Neural cell (in vitro differentiated cells): ENCODE data around the gene NTF4. TPM values are rescaled to one million over a fixed set of nuclear protein-coding genes. Genes with fewer than 3 reads are reported as not detected.

Experiments used
- H2AFZ ChIP-seq: fragments of 200-600, 300-800 bp; sonication (generic), shearing (Covaris generic); 2 replicates; pipeline ENCODE4 v1.6.0; 2014; ENCODE audit warnings: low read depth, mild to moderate bottlenecking, antibody characterized with exemption, low read length, moderate library complexity
- H3F3A ChIP-seq: fragments of 200-600 bp; shearing (Covaris generic); 2 replicates; pipeline ENCODE4 v1.6.1; 2016; ENCODE audit warnings: mild to moderate bottlenecking, moderate library complexity, mixed read lengths, antibody characterized with exemption, low read length; ENCODE audit not compliant: insufficient read depth, poor library complexity, severe bottlenecking
- H3K27ac ChIP-seq: fragments of 200-600, 300-800 bp; sonication (generic), shearing (Covaris generic); 2 replicates; pipeline ENCODE4 v1.5.1; 2014; ENCODE audit warnings: mild to moderate bottlenecking, low read length, moderate library complexity
- H3K27me3 ChIP-seq: fragments of 300-800, 200-600 bp; sonication (generic), shearing (Covaris generic); 2 replicates; pipeline ENCODE4 v1.6.0; 2014; ENCODE audit warnings: mild to moderate bottlenecking, low read depth, low read length, moderate library complexity; ENCODE audit not compliant: insufficient read depth
- H3K36me3 ChIP-seq: fragments of 300-800, 200-600 bp; sonication (generic), shearing (Covaris generic); 2 replicates; pipeline ENCODE4 v1.5.1; 2014; ENCODE audit warnings: mild to moderate bottlenecking, antibody characterized with exemption, low read length, moderate library complexity; ENCODE audit not compliant: insufficient read depth
- H3K4me2 ChIP-seq: fragments of 300-800, 200-600 bp; sonication (generic), shearing (Covaris generic); 2 replicates; pipeline ENCODE4 v1.6.0; 2014; ENCODE audit warnings: mild to moderate bottlenecking, low read length
- H3K4me3 ChIP-seq: fragments of 300-800, 200-600 bp; sonication (generic), shearing (Covaris generic); 2 replicates; pipeline ENCODE4 v1.5.1; 2014; ENCODE audit warnings: mild to moderate bottlenecking, low read length, moderate library complexity
- H3K79me2 ChIP-seq: fragments of 200-600 bp; shearing (Covaris generic); replicated peaks from 2 replicates; pipeline ENCODE4 v1.6.0; 2014; ENCODE audit warnings: mild to moderate bottlenecking, low read length, moderate library complexity; ENCODE audit not compliant: insufficient read depth
- H3K9ac ChIP-seq: fragments of 300-800, 200-600 bp; sonication (generic), shearing (Covaris generic); 2 replicates; pipeline ENCODE4 v1.6.1; 2016; ENCODE audit warnings: mild to moderate bottlenecking, low read length, mixed read lengths
- H3K9me2 ChIP-seq: fragments of 200-600 bp; shearing (Covaris generic); 2 replicates; pipeline ENCODE4 v1.6.1; 2016; ENCODE audit warnings: mild to moderate bottlenecking, low read length, mixed read lengths; ENCODE audit not compliant: insufficient read depth
- H3K9me3 ChIP-seq: fragments of 200-600, 300-800 bp; sonication (generic), shearing (Covaris generic); 2 replicates; pipeline ENCODE4 v1.6.1; 2016; ENCODE audit warnings: mild to moderate bottlenecking, mixed run types, low read length, moderate library complexity, mixed read lengths
- H4K20me1 ChIP-seq: fragments of 200-600 bp; shearing (Covaris generic); 2 replicates; pipeline ENCODE4 v1.6.1; 2016; ENCODE audit warnings: mild to moderate bottlenecking, mixed run types; ENCODE audit not compliant: insufficient read depth
- EP300 ChIP-seq: fragments of 450-650 bp; conservative IDR thresholded peaks from 2 replicates; pipeline ENCODE4 v1.6.1; 2014; ENCODE audit warnings: antibody characterized with exemption, mild to moderate bottlenecking, moderate library complexity; ENCODE audit not compliant: poor library complexity, severe bottlenecking
- EZH2 ChIP-seq: fragments of 200-600, 300-800 bp; shearing (Covaris generic), sonication (generic); IDR thresholded peaks from 2 replicates; pipeline ENCODE4 v1.6.1; 2014; ENCODE audit warnings: antibody characterized with exemption, low read length, borderline replicate concordance, mild to moderate bottlenecking; ENCODE audit not compliant: insufficient read depth, poor library complexity, severe bottlenecking
- MXI1 ChIP-seq: fragments of 450-650 bp; conservative IDR thresholded peaks from 2 replicates; pipeline ENCODE4 v1.6.1; 2014; ENCODE audit warnings: antibody characterized with exemption, mild to moderate bottlenecking; ENCODE audit not compliant: poor library complexity, severe bottlenecking
- POLR2AphosphoS5 ChIP-seq: IDR thresholded peaks from 2 replicates; pipeline ENCODE4 v1.6.1; 2012
- RAD21 ChIP-seq: fragments of 450-650 bp; conservative IDR thresholded peaks from 2 replicates; pipeline ENCODE4 v1.6.1; 2014; ENCODE audit warnings: antibody characterized with exemption, mild to moderate bottlenecking, moderate library complexity
- SMC3 ChIP-seq: fragments of 450-650 bp; conservative IDR thresholded peaks from 2 replicates; pipeline ENCODE4 v1.6.1; 2014; ENCODE audit warnings: antibody characterized with exemption, mild to moderate bottlenecking, moderate library complexity; ENCODE audit not compliant: poor library complexity
- TAF1 ChIP-seq: IDR thresholded peaks from 2 replicates; pipeline ENCODE4 v1.6.1; 2012; ENCODE audit warnings: low read depth
- polyA minus RNA-seq: library from RNA; depleted of rRNA, polyadenylated mRNA; stranded (reverse); fragments of >200 nt; gene quantifications from 2 replicates; pipeline ENCODE4 v1.2.3, GENCODE V29; 2014
- polyA plus RNA-seq: library from polyadenylated mRNA; depleted of rRNA; stranded (reverse); fragments of >200 nt; gene quantifications from 2 replicates; pipeline ENCODE4 v1.2.3, GENCODE V29; 2014
- TF ChIP-seq, protein P1 (sequence below): fragments of 450-650 bp; IDR thresholded peaks from 2 replicates; pipeline ENCODE4 v1.5.1; 2014; ENCODE audit warnings: antibody characterized with exemption, mild to moderate bottlenecking, moderate library complexity; ENCODE audit not compliant: poor library complexity, severe bottlenecking
- TF ChIP-seq, protein P2 (sequence below): IDR thresholded peaks from 2 replicates; pipeline ENCODE4 v1.6.1; 2012; ENCODE audit warnings: borderline replicate concordance

Gene NTF4
- not detected in 2 replicates for polyA plus RNA-seq
- polyA minus RNA-seq: not detected in 2 replicates

DNA sequence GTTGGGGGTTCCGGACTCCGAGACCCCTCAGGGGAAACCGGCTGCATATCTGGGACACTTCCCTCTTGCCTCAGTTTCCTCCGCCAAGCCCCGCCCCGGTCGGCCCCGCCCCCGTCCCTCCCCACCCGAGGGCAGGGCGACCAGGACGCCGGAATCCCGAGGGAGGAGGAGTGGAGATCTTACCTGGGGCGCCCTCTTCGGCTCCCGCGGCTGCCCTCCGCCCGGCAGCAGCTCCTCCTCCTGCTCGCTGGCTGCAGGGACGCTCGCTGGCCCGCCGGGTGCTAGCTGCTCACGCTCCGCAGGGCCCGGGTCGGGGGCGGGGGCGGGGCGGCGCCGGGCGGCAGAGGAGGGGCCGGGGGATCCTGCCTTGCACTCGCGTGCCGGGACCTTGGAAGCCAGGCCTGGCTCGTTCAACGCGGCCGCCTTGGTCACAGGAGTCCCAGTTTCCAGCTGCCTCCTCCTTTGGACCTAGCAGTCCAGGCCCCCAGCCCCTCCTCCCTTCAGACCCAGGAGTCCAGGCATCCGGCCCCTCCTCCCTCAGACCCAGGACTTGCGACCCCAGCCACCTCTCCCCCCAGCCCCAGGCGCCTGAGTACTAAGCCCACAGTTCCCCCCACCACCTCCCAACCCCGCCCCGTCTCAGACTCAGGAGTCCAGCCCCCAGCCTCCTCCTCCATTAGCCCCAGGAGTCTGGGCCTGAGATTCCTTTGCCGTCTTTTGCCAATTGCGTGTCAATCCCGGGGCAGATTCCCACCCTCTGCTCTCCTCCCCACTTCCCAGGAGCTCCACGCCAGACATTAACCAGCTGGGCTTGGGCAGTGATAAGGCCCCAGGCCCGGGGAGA is at the start of gene NTF4:
Gene NTF4, minus strand, starts transcription at position 51 of the 844 bp plus-strand sequence. CDS start 2,821 bp downstream, outside the sequence.
- no peak within 1 kb of the TSS for H2AFZ ChIP-seq
- H4K20me1 ChIP-seq: no peaks in the 10 kb centered on the region

GRCh38 chr19:49113762-49114629 is 49.4 kb upstream of the NTF4 start, which contains the start of gene LIN7B:
TSS of gene LIN7B (plus strand) at chr19:49114370. CDS start at chr19:49114405, 35 bp downstream.
- H3K9me3 ChIP-seq: no peaks in the 10 kb centered on the region
- TF ChIP-seq POLR2AphosphoS5 (peak; percentile 73), SMC3 (peak; percentile 44), MXI1 (peak; percentile 48), EZH2 (no peak), EP300 (peak; percentile 10), TAF1 (no peak), RAD21 (peak; percentile 31)
- TF ChIP-seq, protein P1, sequence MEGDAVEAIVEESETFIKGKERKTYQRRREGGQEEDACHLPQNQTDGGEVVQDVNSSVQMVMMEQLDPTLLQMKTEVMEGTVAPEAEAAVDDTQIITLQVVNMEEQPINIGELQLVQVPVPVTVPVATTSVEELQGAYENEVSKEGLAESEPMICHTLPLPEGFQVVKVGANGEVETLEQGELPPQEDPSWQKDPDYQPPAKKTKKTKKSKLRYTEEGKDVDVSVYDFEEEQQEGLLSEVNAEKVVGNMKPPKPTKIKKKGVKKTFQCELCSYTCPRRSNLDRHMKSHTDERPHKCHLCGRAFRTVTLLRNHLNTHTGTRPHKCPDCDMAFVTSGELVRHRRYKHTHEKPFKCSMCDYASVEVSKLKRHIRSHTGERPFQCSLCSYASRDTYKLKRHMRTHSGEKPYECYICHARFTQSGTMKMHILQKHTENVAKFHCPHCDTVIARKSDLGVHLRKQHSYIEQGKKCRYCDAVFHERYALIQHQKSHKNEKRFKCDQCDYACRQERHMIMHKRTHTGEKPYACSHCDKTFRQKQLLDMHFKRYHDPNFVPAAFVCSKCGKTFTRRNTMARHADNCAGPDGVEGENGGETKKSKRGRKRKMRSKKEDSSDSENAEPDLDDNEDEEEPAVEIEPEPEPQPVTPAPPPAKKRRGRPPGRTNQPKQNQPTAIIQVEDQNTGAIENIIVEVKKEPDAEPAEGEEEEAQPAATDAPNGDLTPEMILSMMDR: peak; percentile 82
- peak within 1 kb of the TSS; percentile 95 for H3K4me3 ChIP-seq
- H3K36me3 ChIP-seq: no peaks in the 10 kb centered on the region
- no peaks in the 10 kb centered on the region for H3K79me2 ChIP-seq
- H3F3A ChIP-seq: no peaks in the 10 kb centered on the region
- H3K27ac ChIP-seq: peak within 1 kb of the TSS; percentile 71
- H3K4me2 ChIP-seq: peak within 1 kb of the TSS; percentile 41
- H3K9ac ChIP-seq: peak within 1 kb of the TSS; percentile 82
- H2AFZ ChIP-seq: peak within 1 kb of the TSS; percentile 60
- H4K20me1 ChIP-seq: no peaks in the 10 kb centered on the region
- H3K27me3 ChIP-seq: no peaks in the 10 kb centered on the region
- no peaks in the 10 kb centered on the region for H3K9me2 ChIP-seq

More for the DNA sequence above, at the start of gene NTF4:
- H3F3A ChIP-seq: no peaks in the 10 kb centered on the region
- no peaks in the 10 kb centered on the region for H3K36me3 ChIP-seq
- peak within 1 kb of the TSS; percentile 57 for H3K4me3 ChIP-seq
- H3K9me2 ChIP-seq: no peaks in the 10 kb centered on the region
- TF ChIP-seq MXI1: no peak
- TF ChIP-seq, protein P2, sequence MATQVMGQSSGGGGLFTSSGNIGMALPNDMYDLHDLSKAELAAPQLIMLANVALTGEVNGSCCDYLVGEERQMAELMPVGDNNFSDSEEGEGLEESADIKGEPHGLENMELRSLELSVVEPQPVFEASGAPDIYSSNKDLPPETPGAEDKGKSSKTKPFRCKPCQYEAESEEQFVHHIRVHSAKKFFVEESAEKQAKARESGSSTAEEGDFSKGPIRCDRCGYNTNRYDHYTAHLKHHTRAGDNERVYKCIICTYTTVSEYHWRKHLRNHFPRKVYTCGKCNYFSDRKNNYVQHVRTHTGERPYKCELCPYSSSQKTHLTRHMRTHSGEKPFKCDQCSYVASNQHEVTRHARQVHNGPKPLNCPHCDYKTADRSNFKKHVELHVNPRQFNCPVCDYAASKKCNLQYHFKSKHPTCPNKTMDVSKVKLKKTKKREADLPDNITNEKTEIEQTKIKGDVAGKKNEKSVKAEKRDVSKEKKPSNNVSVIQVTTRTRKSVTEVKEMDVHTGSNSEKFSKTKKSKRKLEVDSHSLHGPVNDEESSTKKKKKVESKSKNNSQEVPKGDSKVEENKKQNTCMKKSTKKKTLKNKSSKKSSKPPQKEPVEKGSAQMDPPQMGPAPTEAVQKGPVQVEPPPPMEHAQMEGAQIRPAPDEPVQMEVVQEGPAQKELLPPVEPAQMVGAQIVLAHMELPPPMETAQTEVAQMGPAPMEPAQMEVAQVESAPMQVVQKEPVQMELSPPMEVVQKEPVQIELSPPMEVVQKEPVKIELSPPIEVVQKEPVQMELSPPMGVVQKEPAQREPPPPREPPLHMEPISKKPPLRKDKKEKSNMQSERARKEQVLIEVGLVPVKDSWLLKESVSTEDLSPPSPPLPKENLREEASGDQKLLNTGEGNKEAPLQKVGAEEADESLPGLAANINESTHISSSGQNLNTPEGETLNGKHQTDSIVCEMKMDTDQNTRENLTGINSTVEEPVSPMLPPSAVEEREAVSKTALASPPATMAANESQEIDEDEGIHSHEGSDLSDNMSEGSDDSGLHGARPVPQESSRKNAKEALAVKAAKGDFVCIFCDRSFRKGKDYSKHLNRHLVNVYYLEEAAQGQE: no peak
- no peak for TF ChIP-seq EZH2
- TF ChIP-seq TAF1: no peak
- TF ChIP-seq SMC3: no peak
- TF ChIP-seq RAD21: no peak
- TF ChIP-seq, protein P1: no peak
- TF ChIP-seq EP300: no peak
- H3K27me3 ChIP-seq: peaks cover 25% of the 10 kb centered on the region
- H3K4me2 ChIP-seq: no peak within 1 kb of the TSS
- no peaks in the 10 kb centered on the region for H3K79me2 ChIP-seq
- H3K9me3 ChIP-seq: no peaks in the 10 kb centered on the region
- H3K9ac ChIP-seq: no peak within 1 kb of the TSS
- no peak within 1 kb of the TSS for H3K27ac ChIP-seq
